HCT116 (cell line): ENCODE measurements around the gene SLC23A3. TPM values are rescaled to one million over a fixed set of nuclear protein-coding genes. Genes with fewer than 3 reads are reported as not detected.

Experiments used
- ATAC-seq: fragments of 200-7000 bp; cut with Tn5 transposase; 2 replicates; pipeline ENCODE4 v1.9.1; 2020; ENCODE audit warnings: mild to moderate bottlenecking, moderate library complexity
- BruUV-seq: library from RNA; stranded (reverse); fragments of 400-500 nt; replicated peaks from 2 replicates; lab custom pipeline; 2021; lab: Mats Ljungman, UMichigan
- CTCF ChIA-PET: fragments of 300-600 bp; sonication (Branson Sonifier 250); formaldehyde crosslinking; loops from one replicate; lab custom pipeline; 2021; ENCODE audit warnings: antibody characterized with exemption; lab: Charles Lee
- POLR2A ChIA-PET: fragments of 300-600, 350-600 bp; sonication (Branson Sonifier 250); formaldehyde crosslinking; loops from one replicate; lab custom pipeline; 2021; ENCODE audit warnings: antibody characterized with exemption; lab: Charles Lee
- RAD21 ChIA-PET, 2 experiments: fragments of 300-600 bp; sonication (Branson Sonifier 250); formaldehyde crosslinking; loops; one replicate each; lab custom pipeline; 2023; ENCODE audit warnings: low total read pairs in 2 of 2; ENCODE audit not compliant: uncharacterized antibody in 2 of 2, unreplicated experiment in 2 of 2, low non-redundant PET in 1 of 2; lab: Charles Lee
- DNase-seq: peaks from one replicate; pipeline ENCODE4 v3.0.0-alpha.2; 2010; ENCODE audit warnings: low read depth, low spot score
- H2AFZ ChIP-seq: fragments of 200-600 bp; shearing (Covaris generic), sonication (generic); 2 replicates; pipeline ENCODE4 v1.6.1; 2017; ENCODE audit warnings: low read depth, mixed run types, mixed read lengths, antibody characterized with exemption, low read length; ENCODE audit not compliant: poor library complexity, severe bottlenecking
- H3K27ac ChIP-seq: 2 replicates; pipeline ENCODE4 v1.5.1; 2012; ENCODE audit warnings: low read depth, low read length
- H3K27me3 ChIP-seq: fragments of 200-600 bp; sonication (generic); 2 replicates; pipeline ENCODE4 v1.6.1; 2016; ENCODE audit warnings: mixed run types, low read length, mixed read lengths; ENCODE audit not compliant: insufficient read depth
- H3K36me3 ChIP-seq, 2 experiments: fragments of 200-500 bp in 1 of 2; fragments of 200-600 bp in 1 of 2; sonication (Bioruptor generic) in 1 of 2; sonication (generic) in 1 of 2; 2 replicates each; pipeline versions ENCODE4 v1.5.1 to v1.6.1; 2014 to 2016; ENCODE audit warnings: low read length in 2 of 2, inconsistent platforms in 1 of 2, mixed read lengths in 1 of 2, mixed run types in 1 of 2; ENCODE audit not compliant: insufficient read depth in 2 of 2, control insufficient read depth in 1 of 2
- H3K4me1 ChIP-seq, 2 experiments: fragments of 200-600 bp in 1 of 2; sonication (generic) in 1 of 2; 2 replicates each; pipeline versions ENCODE4 v1.5.1 to v1.6.1; 2012 to 2017; ENCODE audit warnings: low read length in 2 of 2, inconsistent platforms in 1 of 2, mild to moderate bottlenecking in 1 of 2, mixed read lengths in 1 of 2, mixed run types in 1 of 2, moderate library complexity in 1 of 2; ENCODE audit not compliant: insufficient read depth in 2 of 2, control insufficient read depth in 1 of 2
- H3K4me2 ChIP-seq: fragments of 200-600 bp; sonication (generic); 2 replicates; pipeline ENCODE4 v1.6.1; 2017; ENCODE audit warnings: mixed run types, low read length, mixed read lengths
- H3K4me3 ChIP-seq, 2 experiments: fragments of 200-600 bp in 1 of 2; sonication (generic) in 1 of 2; replicated peaks in 1 of 2; 2 replicates each; pipeline ENCODE4 v1.5.1; 2011 to 2016; ENCODE audit warnings: low read length in 2 of 2, control low read depth in 1 of 2, low read depth in 1 of 2, mild to moderate bottlenecking in 1 of 2, mixed read lengths in 1 of 2, mixed run types in 1 of 2
- H3K79me2 ChIP-seq: fragments of 200-600 bp; sonication (generic); 2 replicates; pipeline ENCODE4 v1.6.1; 2017; ENCODE audit warnings: mild to moderate bottlenecking, mixed run types, low read length, moderate library complexity, mixed read lengths; ENCODE audit not compliant: insufficient read depth
- H3K9ac ChIP-seq: fragments of 200-600 bp; sonication (generic); 2 replicates; pipeline ENCODE4 v1.6.1; 2016; ENCODE audit warnings: low read length, mixed read lengths
- H3K9me2 ChIP-seq: fragments of 200-600 bp; sonication (generic), shearing (Covaris generic); 2 replicates; pipeline ENCODE4 v1.6.1; 2017; ENCODE audit warnings: mixed run types, mild to moderate bottlenecking, moderate library complexity; ENCODE audit not compliant: insufficient read depth
- H3K9me3 ChIP-seq, 2 experiments: fragments of 200-500 bp in 1 of 2; fragments of 200-600 bp in 1 of 2; sonication (Bioruptor generic) in 1 of 2; sonication (generic) in 1 of 2; 2 replicates each; pipeline ENCODE4 v1.6.1; 2014 to 2017; ENCODE audit warnings: low read length in 2 of 2, mixed read lengths in 2 of 2, inconsistent platforms in 1 of 2, low read depth in 1 of 2, mild to moderate bottlenecking in 1 of 2, mixed run types in 1 of 2, moderate library complexity in 1 of 2; ENCODE audit not compliant: control insufficient read depth in 1 of 2, insufficient read depth in 1 of 2
- H4K20me1 ChIP-seq: fragments of 200-600 bp; sonication (generic), shearing (Covaris generic); 2 replicates; pipeline ENCODE4 v1.6.1; 2017; ENCODE audit warnings: mixed run types, mild to moderate bottlenecking, moderate library complexity; ENCODE audit not compliant: insufficient read depth
- CBX3 ChIP-seq: IDR thresholded peaks from 2 replicates; pipeline ENCODE4 v1.6.1; 2012; ENCODE audit warnings: low read depth
- EGR1 ChIP-seq: IDR thresholded peaks from 2 replicates; pipeline ENCODE4 v1.6.1; 2012; ENCODE audit warnings: low read depth
- EZH2phosphoT487 ChIP-seq: fragments of 200-600 bp; IDR thresholded peaks from 2 replicates; pipeline ENCODE4 v1.6.1; 2018; ENCODE audit warnings: antibody characterized with exemption, borderline replicate concordance
- JUND ChIP-seq: IDR thresholded peaks from 2 replicates; pipeline ENCODE4 v1.6.1; 2012
- POLR2A ChIP-seq: IDR thresholded peaks from 2 replicates; pipeline ENCODE4 v1.7.0; 2011; ENCODE audit warnings: borderline replicate concordance; ENCODE audit not compliant: insufficient read depth, insufficient read length; ENCODE audit errors: extremely low read depth
- SIN3A ChIP-seq: IDR thresholded peaks from 2 replicates; pipeline ENCODE4 v1.6.1; 2012; ENCODE audit warnings: low read depth
- SP1 ChIP-seq: IDR thresholded peaks from 2 replicates; pipeline ENCODE4 v1.6.1; 2012; ENCODE audit warnings: low read depth
- YY1 ChIP-seq: IDR thresholded peaks from 2 replicates; pipeline ENCODE4 v1.6.1; 2011; ENCODE audit warnings: low read length, low read depth, moderate library complexity, mild to moderate bottlenecking; ENCODE audit not compliant: insufficient replicate concordance; ENCODE audit errors: extremely low read depth
- ZNF274 ChIP-seq: fragments of 200-500 bp; sonication (Bioruptor generic); IDR thresholded peaks from 2 replicates; pipeline ENCODE4 v1.6.1; 2014; ENCODE audit warnings: mild to moderate bottlenecking, low read depth, low read length, inconsistent platforms
- intact Hi-C: fragments of 100-400 bp; cut with micrococcal nuclease; formaldehyde crosslinking; loops from 2 replicates; pipeline ENCODE4 v1.10.0; 2022
- total RNA-seq: library from RNA; stranded (reverse); gene quantifications from one replicate; pipeline ENCODE4 v1.2.1, GENCODE V29; 2021; ENCODE audit not compliant: unreplicated experiment
- TF ChIP-seq, protein P1 (sequence below): IDR thresholded peaks from 2 replicates; pipeline ENCODE4 v1.6.1; 2012; ENCODE audit warnings: low read depth
- TF ChIP-seq, protein P2 (sequence below): IDR thresholded peaks from 2 replicates; pipeline ENCODE4 v1.6.1; 2012
- TF ChIP-seq, protein P3 (sequence below): IDR thresholded peaks from 2 replicates; pipeline ENCODE4 v1.6.1; 2011; ENCODE audit warnings: mild to moderate bottlenecking, low read length, moderate library complexity; ENCODE audit not compliant: insufficient replicate concordance; ENCODE audit errors: extremely low read depth
- TF ChIP-seq, protein P4 (sequence below), 3 experiments: fragments of 200-600 bp in 1 of 3; sonication (generic) in 1 of 3; IDR thresholded peaks in 2 of 3; conservative IDR thresholded peaks in 1 of 3; 2 replicates each; pipeline ENCODE4 v1.5.1; 2012 to 2017; ENCODE audit warnings: low read depth in 2 of 3, low read length in 2 of 3, antibody characterized with exemption in 1 of 3, borderline replicate concordance in 1 of 3, control low read depth in 1 of 3, mild to moderate bottlenecking in 1 of 3, mixed read lengths in 1 of 3, mixed run types in 1 of 3, moderate library complexity in 1 of 3; ENCODE audit not compliant: insufficient read depth in 1 of 3

Gene SLC23A3
- total RNA-seq, 1 experiment from 2014 or later: 4.8 TPM

DNA sequence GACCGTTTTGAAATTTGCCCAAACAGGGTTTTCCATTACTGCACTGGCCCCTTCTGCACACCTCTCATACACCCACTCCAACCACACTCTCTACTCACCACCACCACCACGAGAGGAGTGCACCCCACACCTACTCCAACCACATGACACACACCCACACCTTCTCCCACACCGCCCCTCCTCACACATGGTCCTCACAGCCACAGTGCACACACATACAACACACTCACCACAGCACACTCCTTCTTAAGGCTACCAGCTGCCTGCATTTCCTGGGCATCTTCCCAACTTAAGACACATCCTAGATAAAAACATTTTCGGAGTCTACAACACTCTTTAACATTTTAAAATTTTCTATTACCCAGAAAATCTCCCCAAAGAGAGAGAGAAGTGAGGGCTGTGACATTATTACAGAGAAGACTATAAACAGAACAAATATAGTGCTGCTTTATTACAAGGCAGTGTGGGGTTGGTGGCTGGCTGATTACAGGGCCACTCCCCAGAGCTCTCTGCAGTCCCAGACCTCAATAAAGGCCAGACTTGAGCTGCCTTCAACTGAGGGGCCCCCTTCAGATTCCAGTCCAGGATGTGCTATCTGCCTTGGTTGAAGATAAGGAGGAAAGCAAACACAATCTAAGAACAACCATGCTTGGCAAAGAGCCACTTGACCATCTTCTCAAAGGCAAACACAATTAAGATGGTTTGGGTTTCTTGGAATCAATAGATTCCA, 45.3 kb downstream of the SLC23A3 start (continued):
- TF ChIP-seq, protein P1, sequence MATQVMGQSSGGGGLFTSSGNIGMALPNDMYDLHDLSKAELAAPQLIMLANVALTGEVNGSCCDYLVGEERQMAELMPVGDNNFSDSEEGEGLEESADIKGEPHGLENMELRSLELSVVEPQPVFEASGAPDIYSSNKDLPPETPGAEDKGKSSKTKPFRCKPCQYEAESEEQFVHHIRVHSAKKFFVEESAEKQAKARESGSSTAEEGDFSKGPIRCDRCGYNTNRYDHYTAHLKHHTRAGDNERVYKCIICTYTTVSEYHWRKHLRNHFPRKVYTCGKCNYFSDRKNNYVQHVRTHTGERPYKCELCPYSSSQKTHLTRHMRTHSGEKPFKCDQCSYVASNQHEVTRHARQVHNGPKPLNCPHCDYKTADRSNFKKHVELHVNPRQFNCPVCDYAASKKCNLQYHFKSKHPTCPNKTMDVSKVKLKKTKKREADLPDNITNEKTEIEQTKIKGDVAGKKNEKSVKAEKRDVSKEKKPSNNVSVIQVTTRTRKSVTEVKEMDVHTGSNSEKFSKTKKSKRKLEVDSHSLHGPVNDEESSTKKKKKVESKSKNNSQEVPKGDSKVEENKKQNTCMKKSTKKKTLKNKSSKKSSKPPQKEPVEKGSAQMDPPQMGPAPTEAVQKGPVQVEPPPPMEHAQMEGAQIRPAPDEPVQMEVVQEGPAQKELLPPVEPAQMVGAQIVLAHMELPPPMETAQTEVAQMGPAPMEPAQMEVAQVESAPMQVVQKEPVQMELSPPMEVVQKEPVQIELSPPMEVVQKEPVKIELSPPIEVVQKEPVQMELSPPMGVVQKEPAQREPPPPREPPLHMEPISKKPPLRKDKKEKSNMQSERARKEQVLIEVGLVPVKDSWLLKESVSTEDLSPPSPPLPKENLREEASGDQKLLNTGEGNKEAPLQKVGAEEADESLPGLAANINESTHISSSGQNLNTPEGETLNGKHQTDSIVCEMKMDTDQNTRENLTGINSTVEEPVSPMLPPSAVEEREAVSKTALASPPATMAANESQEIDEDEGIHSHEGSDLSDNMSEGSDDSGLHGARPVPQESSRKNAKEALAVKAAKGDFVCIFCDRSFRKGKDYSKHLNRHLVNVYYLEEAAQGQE: no peak

DNA sequence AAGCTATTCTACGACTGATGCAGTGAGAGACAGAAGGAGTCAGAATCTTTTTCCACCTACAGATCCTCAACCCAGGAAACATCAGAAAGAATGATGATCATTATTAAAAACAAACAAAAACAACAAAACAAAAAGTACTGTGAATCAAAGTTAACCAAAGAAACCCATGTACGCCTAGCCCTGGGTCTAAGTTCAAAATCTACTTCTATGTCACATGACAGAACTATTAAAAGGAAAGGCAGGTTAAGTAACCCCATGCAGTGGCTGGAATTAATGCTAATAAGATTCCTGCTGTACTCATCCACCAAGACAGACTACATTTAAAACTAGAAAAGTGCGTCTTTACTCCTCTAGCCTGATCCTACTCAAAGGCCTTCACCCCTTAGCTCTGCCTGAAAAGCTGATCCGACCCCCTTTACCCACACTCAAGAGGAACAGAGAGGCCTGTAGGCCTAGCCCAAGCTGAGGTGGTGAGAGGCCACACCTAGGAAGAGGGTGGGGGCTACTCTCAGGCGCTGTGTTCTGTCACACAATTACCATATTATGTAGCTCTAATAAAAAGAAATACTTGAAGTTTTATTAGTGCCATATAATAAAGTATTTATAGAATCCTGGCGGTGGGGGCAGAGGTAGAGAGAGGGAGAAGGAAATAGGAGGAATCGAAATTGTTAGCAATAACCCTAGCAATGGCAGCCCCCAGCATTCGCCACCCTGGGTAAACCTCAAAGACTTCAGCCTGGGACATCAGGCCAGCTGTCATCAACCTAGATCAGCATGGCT, 46.3 kb downstream of the SLC23A3 start:
- Histone ChIP-seq H3K27ac (no peak overlapping the region), H3K79me2 (no peaks in the 10 kb centered on the region), H3K4me1 (peaks cover 22 to 27% of the 10 kb centered on the region in 2 experiments), H3K9ac (no peak overlapping the region), H4K20me1 (no peaks in the 10 kb centered on the region), H3K9me3 (no peaks in the 10 kb centered on the region), H2AFZ (no peak overlapping the region), H3K9me2 (no peaks in the 10 kb centered on the region), H3K36me3 (no peaks in the 10 kb centered on the region), H3K27me3 (no peaks in the 10 kb centered on the region; the same call in 1 of the 2 replicates), H3K4me3 (no peak overlapping the region), H3K4me2 (no peak overlapping the region)
- BruUV-seq: no TSS peak
- ChIA-PET RAD21 (no interaction called here), CTCF (interaction anchor here (1.0 to 2.1 kb wide), 4 partner anchors 20 to 94 kb away, joined by 4 to 9 read pairs (median 6); no protein-coding TSS in a partner anchor), POLR2A (no interaction called here)
- intact Hi-C loops: no loop called here
- ATAC-seq (no peak), DNase-seq (no peak)
- TF ChIP-seq, protein P2, sequence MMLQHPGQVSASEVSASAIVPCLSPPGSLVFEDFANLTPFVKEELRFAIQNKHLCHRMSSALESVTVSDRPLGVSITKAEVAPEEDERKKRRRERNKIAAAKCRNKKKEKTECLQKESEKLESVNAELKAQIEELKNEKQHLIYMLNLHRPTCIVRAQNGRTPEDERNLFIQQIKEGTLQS: no peak
- no peak for TF ChIP-seq POLR2A
- no peak for TF ChIP-seq JUND
- TF ChIP-seq SIN3A: no peak
- TF ChIP-seq CBX3: no peak
- TF ChIP-seq, protein P3, sequence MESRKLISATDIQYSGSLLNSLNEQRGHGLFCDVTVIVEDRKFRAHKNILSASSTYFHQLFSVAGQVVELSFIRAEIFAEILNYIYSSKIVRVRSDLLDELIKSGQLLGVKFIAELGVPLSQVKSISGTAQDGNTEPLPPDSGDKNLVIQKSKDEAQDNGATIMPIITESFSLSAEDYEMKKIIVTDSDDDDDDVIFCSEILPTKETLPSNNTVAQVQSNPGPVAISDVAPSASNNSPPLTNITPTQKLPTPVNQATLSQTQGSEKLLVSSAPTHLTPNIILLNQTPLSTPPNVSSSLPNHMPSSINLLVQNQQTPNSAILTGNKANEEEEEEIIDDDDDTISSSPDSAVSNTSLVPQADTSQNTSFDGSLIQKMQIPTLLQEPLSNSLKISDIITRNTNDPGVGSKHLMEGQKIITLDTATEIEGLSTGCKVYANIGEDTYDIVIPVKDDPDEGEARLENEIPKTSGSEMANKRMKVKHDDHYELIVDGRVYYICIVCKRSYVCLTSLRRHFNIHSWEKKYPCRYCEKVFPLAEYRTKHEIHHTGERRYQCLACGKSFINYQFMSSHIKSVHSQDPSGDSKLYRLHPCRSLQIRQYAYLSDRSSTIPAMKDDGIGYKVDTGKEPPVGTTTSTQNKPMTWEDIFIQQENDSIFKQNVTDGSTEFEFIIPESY: no peak
- no peak for TF ChIP-seq SP1
- no peak for TF ChIP-seq EZH2phosphoT487
- TF ChIP-seq EGR1: no peak
- no peak for TF ChIP-seq ZNF274
- no peak for TF ChIP-seq YY1
- TF ChIP-seq, protein P4, sequence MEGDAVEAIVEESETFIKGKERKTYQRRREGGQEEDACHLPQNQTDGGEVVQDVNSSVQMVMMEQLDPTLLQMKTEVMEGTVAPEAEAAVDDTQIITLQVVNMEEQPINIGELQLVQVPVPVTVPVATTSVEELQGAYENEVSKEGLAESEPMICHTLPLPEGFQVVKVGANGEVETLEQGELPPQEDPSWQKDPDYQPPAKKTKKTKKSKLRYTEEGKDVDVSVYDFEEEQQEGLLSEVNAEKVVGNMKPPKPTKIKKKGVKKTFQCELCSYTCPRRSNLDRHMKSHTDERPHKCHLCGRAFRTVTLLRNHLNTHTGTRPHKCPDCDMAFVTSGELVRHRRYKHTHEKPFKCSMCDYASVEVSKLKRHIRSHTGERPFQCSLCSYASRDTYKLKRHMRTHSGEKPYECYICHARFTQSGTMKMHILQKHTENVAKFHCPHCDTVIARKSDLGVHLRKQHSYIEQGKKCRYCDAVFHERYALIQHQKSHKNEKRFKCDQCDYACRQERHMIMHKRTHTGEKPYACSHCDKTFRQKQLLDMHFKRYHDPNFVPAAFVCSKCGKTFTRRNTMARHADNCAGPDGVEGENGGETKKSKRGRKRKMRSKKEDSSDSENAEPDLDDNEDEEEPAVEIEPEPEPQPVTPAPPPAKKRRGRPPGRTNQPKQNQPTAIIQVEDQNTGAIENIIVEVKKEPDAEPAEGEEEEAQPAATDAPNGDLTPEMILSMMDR (IDR thresholded peaks at IDR 0.05 in 2 of 3, conservative IDR thresholded peaks at IDR 0.05 in 1 of 3; ENCODE audit: borderline replicate concordance in 1 of 3, insufficient read depth in 1 of 3, low read depth in 2 of 3, low read length in 2 of 3): no peak
